GM12875 (cell line): ENCODE data around the gene CCSER2.

Experiments
- H3K4me3 ChIP-seq: one replicate; pipeline ENCODE4 v1.5.1; 2011; ENCODE audit warnings: low read depth, low read length, control low read depth
- CTCF ChIP-seq: IDR thresholded peaks from 2 replicates; pipeline ENCODE4 v1.5.1; 2011; ENCODE audit warnings: low read depth, mild to moderate bottlenecking, control low read depth, inconsistent platforms, low read length, moderate library complexity, borderline replicate concordance; ENCODE audit not compliant: insufficient read depth

The CCSER2 gene

GRCh38 chr10:84548869-84549268, 220.5 kb downstream of the CCSER2 start:
- H3K4me3 ChIP-seq: no peak overlapping the region
- peak; percentile 58 for TF ChIP-seq CTCF

- no peak overlapping the region for H3K4me3 ChIP-seq
- no peak for TF ChIP-seq CTCF
Measured at GRCh38 chr10:84549368-84550165, 221.2 kb downstream of the CCSER2 start.

GRCh38 chr10:84550756-84551436, 222.5 kb downstream of the CCSER2 start:
- H3K4me3 ChIP-seq: no peak overlapping the region
- no peak for TF ChIP-seq CTCF

- TF ChIP-seq CTCF: no peak
- H3K4me3 ChIP-seq: no peak overlapping the region
Measured at GRCh38 chr10:84551437-84552120, 223.2 kb downstream of the CCSER2 start.

GRCh38 chr10:84552478-84552877, 224.1 kb downstream of the CCSER2 start:
- no peak for TF ChIP-seq CTCF
- no peak overlapping the region for H3K4me3 ChIP-seq

GRCh38 chr10:84562592-84562991, 234.2 kb downstream of the CCSER2 start:
- no peak overlapping the region for H3K4me3 ChIP-seq
- TF ChIP-seq CTCF: no peak
